GM12891 (cell line): ENCODE results near the gene STEAP1B.

Source experiments
- POLR2A ChIP-seq: IDR thresholded peaks from 2 replicates; pipeline ENCODE4 v1.6.1; 2011; ENCODE audit warnings: low read depth, low read length, control low read depth
- POLR2AphosphoS5 ChIP-seq: IDR thresholded peaks from 2 replicates; pipeline ENCODE4 v1.6.1; 2011; ENCODE audit warnings: low read depth, low read length, control low read depth
- SPI1 ChIP-seq: IDR thresholded peaks from 2 replicates; pipeline ENCODE4 v1.6.1; 2011; ENCODE audit warnings: low read depth, low read length, control low read depth

DNA sequence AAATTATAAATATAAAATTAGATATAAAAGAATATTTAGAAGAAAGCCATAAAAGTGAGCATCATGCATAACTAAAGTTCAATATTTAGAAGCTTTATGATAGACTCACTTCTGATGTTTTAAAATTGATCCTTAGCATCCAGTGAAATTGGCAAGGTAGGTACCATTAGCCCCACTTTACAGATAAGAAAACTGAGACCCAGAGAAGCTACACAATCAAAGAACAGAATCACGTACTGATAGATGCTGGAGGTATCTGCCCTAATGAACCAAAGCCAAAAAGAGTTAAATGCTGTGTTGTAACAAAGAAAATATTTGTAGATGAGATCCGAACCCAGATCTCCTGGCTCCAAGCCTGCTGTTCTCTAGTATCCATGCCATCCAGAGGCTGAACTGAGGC is 100.4 kb downstream of the STEAP1B start:
- TF ChIP-seq POLR2A (no peak), POLR2AphosphoS5 (no peak), SPI1 (no peak)
